ENCODE results near the gene ZNF638. TPM values are rescaled to one million over a fixed set of nuclear protein-coding genes. Genes with fewer than 3 reads are reported as not detected.

ZNF638 gene
- total and polyA plus RNA-seq, 9 of the 15 experiments (the other 6 are each of a cell fraction or from before 2014, with no cell fraction given) = 53.3 to 165 (median 98.8) TPM

DNA sequence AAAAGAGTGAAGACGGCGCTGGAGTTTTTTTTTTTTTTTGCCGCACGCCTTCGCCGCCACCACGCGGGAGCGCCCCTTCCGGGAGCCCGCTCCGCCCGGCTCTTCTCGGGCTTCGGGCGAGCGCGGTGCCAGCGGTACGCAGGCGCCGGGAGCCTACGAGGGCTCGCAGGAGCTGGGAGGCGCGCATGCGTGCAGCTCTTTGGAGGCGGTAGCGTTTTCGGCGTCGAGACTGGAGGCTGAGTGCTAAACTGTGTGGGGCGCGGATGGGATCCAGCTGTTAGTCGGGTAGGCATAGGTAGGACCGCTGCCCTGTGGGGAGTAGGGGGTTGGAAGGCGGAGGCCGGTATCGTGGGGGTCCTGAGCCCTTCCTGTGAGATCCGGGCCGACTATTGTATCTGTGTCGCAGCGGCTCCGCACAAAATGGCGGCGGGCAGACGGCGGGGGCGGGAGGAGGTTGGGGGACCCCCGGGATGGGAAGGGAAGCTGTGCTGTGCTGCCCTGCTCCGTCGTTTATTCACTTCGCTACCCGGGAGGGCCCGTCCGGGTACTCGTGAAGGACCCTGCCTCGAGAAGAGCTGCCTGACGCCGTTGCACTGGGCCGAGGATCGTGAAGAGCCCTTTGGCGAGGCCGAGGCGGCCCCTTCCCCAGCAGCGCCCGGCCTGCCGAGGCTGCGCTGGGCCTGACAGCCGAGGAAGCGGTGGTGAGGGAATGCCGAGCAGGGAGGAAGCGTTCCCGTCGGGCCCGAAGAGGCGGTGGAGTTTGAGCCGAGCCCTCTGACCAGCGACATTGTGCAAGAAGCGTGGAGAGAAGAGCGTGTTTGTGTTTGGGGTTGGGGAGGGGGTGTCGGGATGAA is at the start of gene ZNF638 (continued):
- TF ChIP-seq, protein P1, sequence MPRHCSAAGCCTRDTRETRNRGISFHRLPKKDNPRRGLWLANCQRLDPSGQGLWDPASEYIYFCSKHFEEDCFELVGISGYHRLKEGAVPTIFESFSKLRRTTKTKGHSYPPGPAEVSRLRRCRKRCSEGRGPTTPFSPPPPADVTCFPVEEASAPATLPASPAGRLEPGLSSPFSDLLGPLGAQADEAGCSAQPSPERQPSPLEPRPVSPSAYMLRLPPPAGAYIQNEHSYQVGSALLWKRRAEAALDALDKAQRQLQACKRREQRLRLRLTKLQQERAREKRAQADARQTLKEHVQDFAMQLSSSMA (CRISPR knock-in tag; IDR thresholded peaks at IDR 0.05) = no peak
- TF ChIP-seq ZNF436 (CRISPR knock-in tag; IDR thresholded peaks at IDR 0.05) = no peak
- TF ChIP-seq ZNF707 (CRISPR knock-in tag; conservative IDR thresholded peaks at IDR 0.05) = no peak
- no peak for TF ChIP-seq HNRNPK (IDR thresholded peaks at IDR 0.05; ENCODE audit: low read depth, low read length, poor library complexity, severe bottlenecking)
- TF ChIP-seq ZC3H8 (IDR thresholded peaks at IDR 0.05) = no peak
- TF ChIP-seq RAD21 (CRISPR knock-in tag; conservative IDR thresholded peaks at IDR 0.05 in 1 of 2, IDR thresholded peaks at IDR 0.05 in 1 of 2) = peak in 1 of 2 experiments; percentile 42; a peak in 3 of 4 replicates
- TF ChIP-seq ZNF384 (IDR thresholded peaks at IDR 0.05; ENCODE audit: low read depth, low read length) = peak; percentile 99
- peak; percentile 82 for TF ChIP-seq POLR2G (IDR thresholded peaks at IDR 0.05; ENCODE audit: low read depth, low read length)
- no peak for TF ChIP-seq ZNF507 (tag; conservative IDR thresholded peaks at IDR 0.05)
- TF ChIP-seq ERF (CRISPR knock-in tag; IDR thresholded peaks at IDR 0.05) = no peak
- TF ChIP-seq PHTF2 (CRISPR knock-in tag; IDR thresholded peaks at IDR 0.05) = no peak
- TF ChIP-seq RBM14 (IDR thresholded peaks at IDR 0.05; ENCODE audit: borderline replicate concordance, insufficient read depth, low read depth, low read length) = no peak
- no peak for TF ChIP-seq BRCA1 (IDR thresholded peaks at IDR 0.05)
- no peak for TF ChIP-seq BRCA1 (CRISPR knock-in tag; IDR thresholded peaks at IDR 0.05)
- no peak for TF ChIP-seq PTBP1 (IDR thresholded peaks at IDR 0.05; ENCODE audit: low read depth, low read length)
- TF ChIP-seq, protein P2, sequence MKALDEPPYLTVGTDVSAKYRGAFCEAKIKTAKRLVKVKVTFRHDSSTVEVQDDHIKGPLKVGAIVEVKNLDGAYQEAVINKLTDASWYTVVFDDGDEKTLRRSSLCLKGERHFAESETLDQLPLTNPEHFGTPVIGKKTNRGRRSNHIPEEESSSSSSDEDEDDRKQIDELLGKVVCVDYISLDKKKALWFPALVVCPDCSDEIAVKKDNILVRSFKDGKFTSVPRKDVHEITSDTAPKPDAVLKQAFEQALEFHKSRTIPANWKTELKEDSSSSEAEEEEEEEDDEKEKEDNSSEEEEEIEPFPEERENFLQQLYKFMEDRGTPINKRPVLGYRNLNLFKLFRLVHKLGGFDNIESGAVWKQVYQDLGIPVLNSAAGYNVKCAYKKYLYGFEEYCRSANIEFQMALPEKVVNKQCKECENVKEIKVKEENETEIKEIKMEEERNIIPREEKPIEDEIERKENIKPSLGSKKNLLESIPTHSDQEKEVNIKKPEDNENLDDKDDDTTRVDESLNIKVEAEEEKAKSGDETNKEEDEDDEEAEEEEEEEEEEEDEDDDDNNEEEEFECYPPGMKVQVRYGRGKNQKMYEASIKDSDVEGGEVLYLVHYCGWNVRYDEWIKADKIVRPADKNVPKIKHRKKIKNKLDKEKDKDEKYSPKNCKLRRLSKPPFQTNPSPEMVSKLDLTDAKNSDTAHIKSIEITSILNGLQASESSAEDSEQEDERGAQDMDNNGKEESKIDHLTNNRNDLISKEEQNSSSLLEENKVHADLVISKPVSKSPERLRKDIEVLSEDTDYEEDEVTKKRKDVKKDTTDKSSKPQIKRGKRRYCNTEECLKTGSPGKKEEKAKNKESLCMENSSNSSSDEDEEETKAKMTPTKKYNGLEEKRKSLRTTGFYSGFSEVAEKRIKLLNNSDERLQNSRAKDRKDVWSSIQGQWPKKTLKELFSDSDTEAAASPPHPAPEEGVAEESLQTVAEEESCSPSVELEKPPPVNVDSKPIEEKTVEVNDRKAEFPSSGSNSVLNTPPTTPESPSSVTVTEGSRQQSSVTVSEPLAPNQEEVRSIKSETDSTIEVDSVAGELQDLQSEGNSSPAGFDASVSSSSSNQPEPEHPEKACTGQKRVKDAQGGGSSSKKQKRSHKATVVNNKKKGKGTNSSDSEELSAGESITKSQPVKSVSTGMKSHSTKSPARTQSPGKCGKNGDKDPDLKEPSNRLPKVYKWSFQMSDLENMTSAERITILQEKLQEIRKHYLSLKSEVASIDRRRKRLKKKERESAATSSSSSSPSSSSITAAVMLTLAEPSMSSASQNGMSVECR (CRISPR knock-in tag; IDR thresholded peaks at IDR 0.05) = peak; percentile 53; the same call in 1 of the 2 replicates
- TF ChIP-seq SLC30A9 (CRISPR knock-in tag; IDR thresholded peaks at IDR 0.05) = no peak
- TF ChIP-seq, protein P3, sequence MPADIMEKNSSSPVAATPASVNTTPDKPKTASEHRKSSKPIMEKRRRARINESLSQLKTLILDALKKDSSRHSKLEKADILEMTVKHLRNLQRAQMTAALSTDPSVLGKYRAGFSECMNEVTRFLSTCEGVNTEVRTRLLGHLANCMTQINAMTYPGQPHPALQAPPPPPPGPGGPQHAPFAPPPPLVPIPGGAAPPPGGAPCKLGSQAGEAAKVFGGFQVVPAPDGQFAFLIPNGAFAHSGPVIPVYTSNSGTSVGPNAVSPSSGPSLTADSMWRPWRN (IDR thresholded peaks at IDR 0.05; ENCODE audit: low read depth) = no peak
- no peak for TF ChIP-seq TCF3 (CRISPR knock-in tag; IDR thresholded peaks at IDR 0.05)
- TF ChIP-seq ZNF212 (CRISPR knock-in tag; IDR thresholded peaks at IDR 0.05) = no peak
- TF ChIP-seq ETV1 (tag; conservative IDR thresholded peaks at IDR 0.05; ENCODE audit: low read depth) = no peak
- no peak for TF ChIP-seq HNRNPL (IDR thresholded peaks at IDR 0.05; ENCODE audit: low read depth, low read length)
- no peak for TF ChIP-seq KDM1A (IDR thresholded peaks at IDR 0.05)
- TF ChIP-seq HSF4 (CRISPR knock-in tag; IDR thresholded peaks at IDR 0.05; ENCODE audit: borderline replicate concordance) = no peak

All from K562 (cell line).